DMS53 treated with DMSO at 0.1 percent for 48 hours (cell line): ENCODE measurements around the gene CFAP46.
"Not testable (repeated sequence)": the region's sequence is repeated elsewhere in the genome, so short reads cannot be mapped to it uniquely, and the experiment has no call there.

Experiments used
- DNase-seq: peaks from one replicate; lab custom pipeline; 2025; ENCODE audit not compliant: unreplicated experiment; lab: John Stamatoyannopoulos, UW

CFAP46 gene

GRCh38 chr10:132901351-132901750, 41.0 kb downstream of the CFAP46 start:
- no peak for DNase-seq

DNA sequence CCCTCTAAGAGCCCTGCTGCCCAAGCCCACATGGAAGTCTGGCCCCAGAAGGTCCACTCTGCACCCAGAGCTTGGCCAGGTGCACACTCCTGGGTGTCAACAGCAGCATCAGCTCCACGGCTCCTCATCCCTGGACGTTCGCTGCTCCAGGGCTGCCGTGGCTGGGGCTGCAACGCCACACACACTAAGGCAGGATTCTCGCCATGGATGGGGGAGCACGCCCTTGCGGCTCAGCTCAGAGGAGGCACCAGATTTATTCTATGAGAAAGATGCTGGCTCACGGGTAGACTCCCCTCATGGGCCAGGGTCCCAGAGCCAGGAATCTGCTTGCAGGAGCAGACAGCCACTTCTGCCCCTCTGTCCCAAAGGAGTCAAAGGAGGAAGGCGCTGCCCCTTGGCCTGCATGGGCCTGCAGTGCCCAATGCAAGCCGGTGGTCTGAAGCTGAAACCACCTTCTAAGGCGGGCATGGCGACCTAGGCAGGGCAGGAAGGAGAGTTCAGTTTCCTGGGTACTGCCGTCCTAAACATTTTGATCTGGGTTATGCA, 42.1 kb downstream of the CFAP46 start:
- no peak for DNase-seq

DNA sequence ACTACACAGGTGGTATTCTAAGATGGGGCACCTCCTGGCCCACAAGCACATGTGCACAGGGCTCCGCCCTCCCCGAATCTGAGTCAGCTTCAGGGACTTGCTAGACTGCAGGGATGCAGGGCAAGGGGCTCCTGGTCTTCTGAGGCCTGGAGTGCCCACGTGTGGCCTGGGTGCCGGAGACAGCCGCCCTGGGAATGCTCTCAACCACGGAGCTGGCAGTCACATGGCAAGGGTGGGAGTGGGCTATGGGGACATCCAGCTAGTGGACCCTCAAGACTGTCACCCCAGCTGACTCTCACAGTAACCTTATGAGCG, 42.7 kb downstream of the CFAP46 start:
- DNase-seq = no peak

GRCh38 chr10:132899054-132899750, 43.2 kb downstream of the CFAP46 start:
- DNase-seq = no peak

- DNase-seq = no peak
Measured at GRCh38 chr10:132898391-132899053, 43.8 kb downstream of the CFAP46 start.

DNA sequence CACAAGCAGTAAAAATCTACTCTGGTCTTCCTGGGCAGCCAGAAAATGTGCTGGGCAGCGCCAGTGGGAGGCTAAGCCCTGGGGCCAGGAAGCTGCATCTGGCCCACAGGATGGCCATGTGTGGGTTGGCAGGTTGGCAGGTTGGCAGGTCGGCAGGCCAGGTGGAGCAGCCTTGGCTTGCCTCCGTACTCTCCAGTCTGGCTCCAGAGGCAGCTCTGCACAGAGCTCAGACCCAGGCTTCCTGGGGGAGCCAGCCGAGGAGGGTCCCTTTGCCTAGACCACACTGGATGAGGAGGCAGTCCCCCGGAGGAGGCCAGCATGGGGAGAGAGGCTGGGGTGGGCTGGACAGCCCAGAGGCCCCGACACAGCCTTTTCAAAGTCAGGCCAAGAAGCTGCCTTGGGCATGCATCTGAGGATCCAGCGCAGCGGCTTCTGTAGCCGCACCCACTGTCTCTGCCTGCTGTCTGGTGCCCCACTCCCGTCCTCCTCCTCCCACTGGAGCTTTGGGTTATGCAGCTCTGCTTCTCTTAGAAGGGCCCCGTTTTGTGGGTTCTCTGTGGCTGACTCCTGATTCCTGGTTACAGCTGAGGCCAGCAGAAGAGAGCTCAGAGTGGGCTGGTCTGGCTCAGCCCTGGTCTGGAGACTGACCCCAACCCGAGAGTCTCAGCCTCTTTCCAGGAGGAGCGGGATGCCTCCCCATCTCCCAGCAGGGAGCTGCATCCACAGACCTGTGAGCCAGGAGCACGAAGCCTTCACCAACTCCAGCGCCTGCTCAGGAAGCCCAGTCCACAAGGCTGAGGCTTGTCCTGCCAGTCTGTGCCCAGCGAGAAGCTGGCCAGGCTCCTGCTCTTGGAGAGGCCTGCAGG, 44.6 kb downstream of the CFAP46 start:
- no peak for DNase-seq

DNA sequence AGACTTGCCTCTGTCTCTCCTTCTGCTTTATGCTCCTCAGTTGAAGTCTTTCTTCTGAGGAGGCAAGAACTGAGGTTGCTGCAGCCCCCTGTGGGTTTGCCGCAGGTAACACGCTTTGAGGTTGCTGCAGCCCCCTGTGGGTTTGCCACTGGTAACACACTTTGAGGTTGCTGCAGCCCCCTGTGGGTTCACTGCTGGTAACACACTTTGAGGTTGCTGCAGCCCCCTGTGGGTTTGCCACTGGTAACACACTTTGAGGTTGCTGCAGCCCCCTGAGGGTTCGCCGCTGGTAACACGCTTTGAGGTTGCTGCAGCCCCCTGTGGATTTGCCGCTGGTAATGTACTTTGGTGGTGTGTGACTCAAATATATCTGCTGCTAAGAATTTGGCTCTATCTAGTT, 48.6 kb downstream of the CFAP46 start:
- not testable (repeated sequence) for DNase-seq

GRCh38 chr10:132893090-132893489, 49.3 kb downstream of the CFAP46 start:
- DNase-seq = no peak

DNA sequence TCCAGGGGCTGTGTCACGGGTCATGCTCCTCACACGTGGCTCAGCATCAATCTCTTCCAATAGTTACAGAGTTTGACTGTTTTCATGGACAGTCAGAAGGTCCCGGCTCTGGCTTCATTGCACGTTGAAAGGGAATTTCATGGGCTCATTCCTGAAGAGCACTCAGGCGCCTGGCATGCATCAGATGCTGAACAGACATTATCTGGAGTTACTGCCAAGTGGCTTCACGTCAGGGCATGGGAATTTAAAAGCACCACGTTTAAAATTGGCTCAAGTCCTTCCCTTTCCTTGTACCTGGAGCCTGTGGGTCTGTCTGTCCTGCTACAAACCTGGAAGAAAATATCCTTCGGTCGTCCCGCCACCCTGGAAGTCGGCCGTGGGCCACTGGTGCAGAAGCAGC, 50.4 kb downstream of the CFAP46 start:
- no peak for DNase-seq

- DNase-seq = no peak
Measured at GRCh38 chr10:132891368-132891767, 51.0 kb downstream of the CFAP46 start.

GRCh38 chr10:132890301-132890700, 52.1 kb downstream of the CFAP46 start:
- no peak for DNase-seq

- DNase-seq = no peak
Measured at GRCh38 chr10:132889556-132889955, 52.8 kb downstream of the CFAP46 start.

- no peak for DNase-seq
Measured at GRCh38 chr10:132888898-132889490, 53.4 kb downstream of the CFAP46 start.

DNA sequence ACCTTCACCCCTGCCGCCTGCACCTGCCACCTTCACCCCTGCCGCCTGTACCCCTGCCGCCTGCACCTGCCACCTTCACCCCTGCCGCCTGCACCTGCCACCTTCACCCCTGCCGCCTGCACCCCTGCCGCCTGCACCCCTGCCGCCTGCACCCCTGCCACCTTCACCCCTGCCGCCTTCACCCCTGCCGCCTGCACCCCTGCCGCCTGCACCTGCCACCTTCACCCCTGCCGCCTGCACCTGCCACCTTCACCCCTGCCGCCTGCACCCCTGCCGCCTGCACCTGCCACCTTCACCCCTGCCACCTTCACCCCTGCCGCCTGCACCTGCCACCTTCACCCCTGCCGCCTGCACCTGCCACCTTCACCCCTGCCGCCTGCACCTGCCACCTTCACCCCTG, 53.9 kb downstream of the CFAP46 start:
- DNase-seq = not testable (repeated sequence)

DNA sequence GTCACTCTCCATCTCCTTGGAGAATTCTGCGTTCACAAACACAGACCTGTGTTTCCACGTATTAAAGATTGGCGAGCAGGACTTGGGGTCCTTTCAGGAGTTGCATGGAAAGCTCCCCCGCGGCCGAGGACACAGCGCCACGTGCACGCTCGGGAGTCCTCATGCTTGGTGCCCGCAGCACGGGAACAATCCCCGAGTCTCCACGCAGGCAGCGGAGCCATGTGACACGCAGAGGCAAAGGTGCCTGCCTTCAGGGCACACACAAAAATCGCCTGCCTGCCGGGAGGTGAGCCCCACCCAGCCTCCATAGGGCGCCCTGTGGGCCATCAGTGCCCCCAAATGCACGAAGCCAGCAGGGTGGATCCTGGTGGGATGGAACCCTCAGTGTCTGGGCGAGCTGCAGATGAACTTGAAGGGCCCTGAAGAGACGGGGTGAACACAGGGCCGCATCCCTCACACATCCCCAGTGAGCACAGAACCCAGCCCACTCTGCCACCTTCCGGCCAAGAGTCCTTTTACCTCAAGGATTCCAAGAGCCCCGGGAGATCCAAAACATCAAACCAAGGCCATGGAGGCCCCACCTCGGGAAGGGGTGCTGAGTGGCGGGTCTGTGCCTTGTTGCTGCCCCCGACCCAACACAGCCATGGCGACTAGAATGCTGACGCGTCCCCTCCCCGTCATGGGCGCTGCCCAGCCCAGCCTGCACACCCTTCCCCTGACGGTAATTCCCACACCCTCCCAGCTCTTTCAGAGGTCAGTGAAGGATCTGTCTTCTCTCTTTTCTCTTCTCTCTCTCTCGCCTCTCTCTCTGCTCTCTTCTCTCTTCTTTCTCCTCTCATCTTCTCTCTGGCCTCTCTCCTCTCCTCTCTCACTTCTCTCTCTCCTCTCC, 55.9 kb downstream of the CFAP46 start:
- no peak for DNase-seq

GRCh38 chr10:132885451-132886210, 56.7 kb downstream of the CFAP46 start:
- DNase-seq = no peak

DNA sequence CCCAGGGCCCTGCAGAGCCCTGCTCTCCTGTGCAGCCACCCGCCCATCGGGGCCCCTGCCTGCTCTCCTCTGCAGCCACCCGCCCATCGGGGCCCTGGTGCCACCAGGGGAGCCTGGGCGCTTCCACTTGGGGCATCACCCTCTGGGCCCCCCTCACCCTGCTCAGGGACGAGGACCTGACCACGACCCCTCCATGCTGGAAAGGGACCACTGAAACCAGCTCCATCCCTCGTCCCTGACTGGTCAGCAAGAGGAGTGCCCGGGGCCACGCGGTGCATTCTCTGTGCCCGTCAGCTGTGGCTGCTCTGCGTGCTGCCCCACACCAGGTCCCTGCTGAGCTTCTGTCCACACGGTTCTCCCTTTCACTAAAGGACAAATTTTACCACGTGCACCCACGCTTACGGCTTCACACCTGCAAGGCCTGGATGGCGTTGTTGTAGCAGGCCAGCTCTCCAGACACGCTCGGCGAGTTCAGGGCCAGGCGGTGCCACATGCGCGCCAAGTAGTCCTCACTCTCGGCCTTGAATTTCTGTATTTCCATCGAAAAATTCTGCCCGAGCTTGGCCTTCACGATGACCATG, 57.6 kb downstream of the CFAP46 start:
- no peak for DNase-seq

- DNase-seq = no peak
Measured at GRCh38 chr10:132884041-132884440, 58.3 kb downstream of the CFAP46 start.

DNA sequence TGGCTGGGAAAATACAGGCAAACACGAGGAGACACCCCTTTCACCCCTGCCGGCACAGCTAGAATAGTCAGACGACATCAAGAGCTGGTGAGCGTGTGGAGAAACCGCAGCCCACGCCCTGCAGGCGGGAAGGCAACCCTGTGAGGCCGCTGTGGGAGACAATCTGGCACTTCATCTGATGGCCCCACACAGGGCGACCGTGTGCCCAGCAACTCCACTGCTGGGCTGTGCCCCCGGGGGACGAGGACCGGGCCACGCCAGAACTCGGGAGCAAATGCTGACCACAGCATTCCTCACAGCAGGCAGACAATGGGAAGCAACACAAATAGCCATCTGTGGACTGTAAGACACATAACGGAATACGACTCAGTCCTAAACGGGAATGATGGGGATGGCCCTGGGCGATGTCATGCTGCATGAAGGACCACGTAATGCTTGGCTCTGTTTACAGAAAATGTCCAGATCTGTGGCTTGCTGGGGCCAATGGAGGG, 58.9 kb downstream of the CFAP46 start:
- no peak for DNase-seq
